Large intestine (tissue), 3 donors: ENCODE results near the gene CETP. TPM values are rescaled to one million over a fixed set of nuclear protein-coding genes. Genes with fewer than 3 reads are reported as not detected.
"Not testable (repeated sequence)": the region's sequence is repeated elsewhere in the genome, so short reads cannot be mapped to it uniquely, and the experiment has no call there.

Experiments
- DNase-seq, 2 donors: peaks; one replicate each; pipeline versions ENCODE4 v3.0.0 to v3.0.0-alpha.2; 2013
- H3K27ac ChIP-seq: one replicate; pipeline ENCODE4 v1.5.1; 2013; ENCODE audit warnings: low read length
- H3K27me3 ChIP-seq: 2 replicates; pipeline ENCODE4 v1.6.1; 2013; ENCODE audit warnings: low read length; ENCODE audit not compliant: control insufficient read depth, insufficient read depth
- H3K36me3 ChIP-seq: 2 replicates; pipeline ENCODE4 v1.6.1; 2013; ENCODE audit warnings: low read length; ENCODE audit not compliant: control insufficient read depth, insufficient read depth
- H3K4me1 ChIP-seq: one replicate; pipeline ENCODE4 v1.6.1; 2013; ENCODE audit warnings: low read length; ENCODE audit not compliant: control insufficient read depth, insufficient read depth
- H3K4me3 ChIP-seq: one replicate; pipeline ENCODE4 v1.5.1; 2013; ENCODE audit warnings: low read length
- H3K9me3 ChIP-seq: one replicate; pipeline ENCODE4 v1.6.1; 2013; ENCODE audit warnings: mild to moderate bottlenecking, low read depth, low read length, moderate library complexity; ENCODE audit not compliant: control insufficient read depth
- WGBS: methylation state at CpG from one replicate; pipeline ENCODE4 v1.1.5; 2013; ENCODE audit warnings: low lambda C conversion rate; ENCODE audit not compliant: insufficient coverage; 5-methylcytosine and 5-hydroxymethylcytosine counted together
- polyA plus RNA-seq: library from polyadenylated mRNA; unstranded; fragments of 120-200 nt; gene quantifications from one replicate; pipeline ENCODE4 v1.2.1, GENCODE V29; 2013

Gene CETP
- polyA plus RNA-seq, 1 donor, result 3.1 TPM

DNA sequence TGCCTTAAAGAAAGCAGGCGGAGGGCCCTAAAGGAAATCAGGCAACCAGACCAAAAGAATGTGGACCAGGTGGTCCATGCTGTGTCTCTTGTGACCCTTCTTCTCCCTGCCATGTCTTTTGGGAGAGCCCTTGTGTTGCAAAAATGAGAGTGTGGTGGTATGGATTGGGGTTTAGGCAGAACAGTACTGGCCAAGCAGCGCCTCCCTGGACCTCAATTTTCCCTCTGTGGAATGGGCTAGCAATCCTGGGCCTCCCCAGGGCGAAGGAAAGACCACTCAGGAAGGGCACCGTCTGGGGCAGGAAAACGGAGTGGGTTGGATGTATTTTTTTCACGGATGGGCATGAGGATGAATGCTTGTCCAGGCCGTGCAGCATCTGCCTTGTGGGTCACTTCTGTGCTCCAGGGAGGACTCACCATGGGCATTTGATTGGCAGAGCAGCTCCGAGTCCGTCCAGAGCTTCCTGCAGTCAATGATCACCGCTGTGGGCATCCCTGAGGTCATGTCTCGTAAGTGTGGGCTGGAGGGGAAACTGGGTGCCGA lies 20.1 kb downstream of the CETP start:
- Histone ChIP-seq H3K27ac (no peak overlapping the region), H3K4me3 (no peak overlapping the region), H3K9me3 (no peaks in the 10 kb centered on the region), H3K36me3 (no peaks in the 10 kb centered on the region), H3K4me1 (peaks cover 16% of the 10 kb centered on the region), H3K27me3 (no peaks in the 10 kb centered on the region)
- DNase-seq, result no peak
- no CpG with 5 or more reads among the region's 12 CpGs for WGBS

DNA sequence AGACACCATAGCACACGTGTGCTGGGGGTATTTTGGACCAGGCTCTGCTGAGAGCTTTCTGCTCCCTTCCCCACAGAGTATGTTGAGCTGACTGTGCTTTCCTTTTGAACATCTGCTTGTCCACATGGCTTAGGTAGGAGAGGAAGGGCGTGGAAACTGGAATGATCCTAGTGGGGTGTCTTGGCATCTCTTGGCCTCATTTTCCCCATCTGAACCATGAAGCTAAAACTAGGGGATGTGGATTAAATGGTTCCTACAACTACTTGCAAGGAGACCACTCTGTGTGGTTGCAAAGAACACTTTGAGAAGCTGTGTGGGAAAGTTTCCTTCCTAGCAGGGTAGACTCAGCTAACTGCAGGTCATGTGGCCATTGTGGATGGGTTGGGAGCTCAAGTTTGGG lies 20.9 kb downstream of the CETP start:
- H3K4me1 ChIP-seq, result peaks cover 16% of the 10 kb centered on the region
- H3K27me3 ChIP-seq, result no peaks in the 10 kb centered on the region

DNA sequence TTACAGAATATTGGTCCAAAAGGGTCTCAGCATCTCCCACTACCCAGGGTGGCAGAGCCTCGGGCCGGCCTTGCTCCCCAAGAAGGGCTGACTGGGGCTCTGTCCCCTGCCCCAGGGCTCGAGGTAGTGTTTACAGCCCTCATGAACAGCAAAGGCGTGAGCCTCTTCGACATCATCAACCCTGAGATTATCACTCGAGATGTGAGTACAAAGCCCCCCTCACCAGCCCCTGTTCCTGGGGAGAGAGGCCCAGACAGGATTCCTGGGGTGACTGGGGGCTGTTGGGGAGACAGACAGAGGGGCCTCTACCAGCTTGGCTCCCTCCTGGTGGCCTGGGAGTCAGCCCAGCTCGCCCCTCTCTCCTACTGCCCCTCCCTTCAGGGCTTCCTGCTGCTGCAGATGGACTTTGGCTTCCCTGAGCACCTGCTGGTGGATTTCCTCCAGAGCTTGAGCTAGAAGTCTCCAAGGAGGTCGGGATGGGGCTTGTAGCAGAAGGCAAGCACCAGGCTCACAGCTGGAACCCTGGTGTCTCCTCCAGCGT lies 21.5 kb downstream of the CETP start:
- peak; percentile 72 to 87 for DNase-seq
- H3K27ac ChIP-seq, result peak overlapping the region; percentile 22
- no CpG with 5 or more reads among the region's 9 CpGs for WGBS
- H3K27me3 ChIP-seq, result no peaks in the 10 kb centered on the region
- H3K36me3 ChIP-seq, result no peaks in the 10 kb centered on the region
- no peaks in the 10 kb centered on the region for H3K9me3 ChIP-seq
- H3K4me3 ChIP-seq, result no peak overlapping the region
- H3K4me1 ChIP-seq, result peaks cover 16% of the 10 kb centered on the region

More for the DNA sequence above, 20.9 kb downstream of the CETP start:
- no CpG with 5 or more reads among the region's 2 CpGs for WGBS
- no peak overlapping the region for H3K27ac ChIP-seq
- no peak overlapping the region for H3K4me3 ChIP-seq
- H3K36me3 ChIP-seq, result no peaks in the 10 kb centered on the region
- H3K9me3 ChIP-seq, result no peaks in the 10 kb centered on the region
- no peak for DNase-seq

DNA sequence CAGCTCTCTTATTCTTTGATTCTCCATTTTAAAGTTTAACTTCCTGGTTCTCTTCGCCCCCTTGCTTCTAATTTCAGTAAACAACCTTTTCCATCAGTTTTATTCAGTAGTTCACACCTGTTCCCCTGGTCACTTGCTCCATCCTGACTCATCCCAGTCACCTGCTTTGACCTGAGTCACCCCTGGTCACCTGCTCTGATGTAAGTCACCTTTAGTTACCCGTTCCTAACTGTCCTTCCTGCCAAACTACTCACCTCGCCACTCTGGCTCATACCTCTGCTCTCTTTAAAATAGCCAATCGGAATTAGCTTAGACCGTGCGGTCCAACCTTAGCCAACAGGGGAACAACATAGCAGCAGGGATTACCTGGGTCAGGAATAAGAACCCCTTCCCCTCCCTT lies 22.9 kb downstream of the CETP start:
- Histone ChIP-seq H3K4me1 (peaks cover 20% of the 10 kb centered on the region), H3K27me3 (no peaks in the 10 kb centered on the region), H3K27ac (no peak overlapping the region), H3K36me3 (no peaks in the 10 kb centered on the region), H3K4me3 (no peak overlapping the region), H3K9me3 (no peaks in the 10 kb centered on the region)
- 100% methylated on average over 1 of the region's 6 CpGs for WGBS
- no peak for DNase-seq

DNA sequence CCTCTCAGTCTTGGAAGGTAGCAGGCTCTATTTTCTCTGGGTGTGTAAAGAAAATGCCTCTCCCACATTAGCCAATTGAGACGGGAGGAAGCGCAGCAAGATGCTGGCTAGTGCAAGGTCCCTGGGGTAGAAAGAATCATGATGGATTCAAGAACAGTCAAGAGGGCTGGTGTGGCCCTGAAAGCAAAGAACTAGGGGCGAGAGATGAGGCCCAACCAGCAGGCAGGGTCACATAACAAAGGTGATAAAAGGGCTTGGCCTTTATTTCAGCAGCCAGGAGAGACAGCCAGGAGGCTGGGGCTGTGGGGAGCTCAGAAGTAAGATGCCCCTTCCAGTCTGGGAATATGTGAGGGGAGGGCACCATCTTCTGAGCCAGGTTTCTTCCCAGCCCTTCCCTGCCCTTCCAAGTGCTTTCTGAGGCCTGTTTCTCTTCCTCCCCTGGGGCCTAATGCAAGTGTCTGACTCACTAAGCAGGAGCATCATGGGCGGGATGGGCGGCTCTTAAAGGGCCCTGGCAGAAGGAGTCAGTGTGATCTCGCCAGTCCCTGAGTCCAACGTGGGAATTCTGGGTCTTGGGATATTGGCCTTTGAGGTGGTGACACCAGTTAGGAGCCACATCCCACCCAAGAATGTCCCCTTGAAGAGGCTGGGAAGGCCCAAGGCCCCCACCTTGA lies 23.7 kb downstream of the CETP start:
- Histone ChIP-seq H3K4me1 (peaks cover 20% of the 10 kb centered on the region), H3K36me3 (no peaks in the 10 kb centered on the region), H3K9me3 (no peaks in the 10 kb centered on the region), H3K27me3 (no peaks in the 10 kb centered on the region), H3K27ac (no peak overlapping the region), H3K4me3 (no peak overlapping the region)
- peak; percentile 30 to 54 for DNase-seq
- WGBS, result no CpG with 5 or more reads among the region's 7 CpGs

DNA sequence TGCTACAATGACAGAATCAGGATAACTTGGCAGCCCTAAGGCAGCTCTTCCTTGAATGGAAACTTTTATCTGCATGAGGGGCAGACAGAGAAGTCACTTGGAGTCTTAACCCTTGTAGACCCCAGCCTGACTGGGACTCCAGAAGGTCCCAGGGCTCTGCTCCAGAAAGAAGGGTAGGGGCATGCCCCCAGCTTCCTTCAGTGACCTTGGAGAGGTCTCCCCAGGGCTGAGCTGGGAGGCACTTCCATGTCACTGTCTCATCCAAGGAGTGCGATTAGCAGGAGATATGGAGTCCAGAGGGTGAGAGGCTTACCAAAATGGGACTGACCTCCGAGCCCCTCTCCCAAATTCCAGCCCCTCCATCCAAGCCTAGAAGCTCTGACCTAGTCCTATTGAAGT lies 24.2 kb downstream of the CETP start:
- no peak for DNase-seq
- H3K4me1 ChIP-seq, result peaks cover 20% of the 10 kb centered on the region
- H3K4me3 ChIP-seq, result no peak overlapping the region
- no peaks in the 10 kb centered on the region for H3K9me3 ChIP-seq
- no peak overlapping the region for H3K27ac ChIP-seq
- H3K36me3 ChIP-seq, result no peaks in the 10 kb centered on the region
- no CpG with 5 or more reads among the region's 2 CpGs for WGBS
- no peaks in the 10 kb centered on the region for H3K27me3 ChIP-seq

DNA sequence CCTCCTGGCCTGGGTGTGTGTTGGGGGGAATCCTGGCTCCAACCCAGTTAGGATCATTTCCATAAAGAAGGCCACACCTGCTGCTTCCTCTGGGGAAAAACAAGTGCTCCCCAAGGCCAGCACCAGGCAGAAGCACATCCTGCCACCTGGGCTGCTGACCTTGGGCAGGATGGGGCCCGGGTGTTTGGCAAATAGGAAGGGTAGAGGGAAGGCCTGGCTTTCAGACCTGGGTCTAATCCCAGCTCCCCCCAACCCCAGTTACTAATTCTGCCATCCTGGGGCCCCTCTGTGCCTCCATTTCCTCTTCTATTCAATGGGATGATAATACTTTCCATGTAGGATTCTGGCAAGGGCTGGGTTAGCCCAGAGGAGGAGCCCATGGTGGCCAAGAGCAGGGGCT lies 24.6 kb downstream of the CETP start:
- WGBS, result no CpG with 5 or more reads among the region's 1 CpG
- Histone ChIP-seq H3K9me3 (no peaks in the 10 kb centered on the region), H3K36me3 (no peaks in the 10 kb centered on the region), H3K27me3 (no peaks in the 10 kb centered on the region), H3K27ac (no peak overlapping the region), H3K4me1 (peaks cover 20% of the 10 kb centered on the region), H3K4me3 (no peak overlapping the region)
- no peak for DNase-seq

DNA sequence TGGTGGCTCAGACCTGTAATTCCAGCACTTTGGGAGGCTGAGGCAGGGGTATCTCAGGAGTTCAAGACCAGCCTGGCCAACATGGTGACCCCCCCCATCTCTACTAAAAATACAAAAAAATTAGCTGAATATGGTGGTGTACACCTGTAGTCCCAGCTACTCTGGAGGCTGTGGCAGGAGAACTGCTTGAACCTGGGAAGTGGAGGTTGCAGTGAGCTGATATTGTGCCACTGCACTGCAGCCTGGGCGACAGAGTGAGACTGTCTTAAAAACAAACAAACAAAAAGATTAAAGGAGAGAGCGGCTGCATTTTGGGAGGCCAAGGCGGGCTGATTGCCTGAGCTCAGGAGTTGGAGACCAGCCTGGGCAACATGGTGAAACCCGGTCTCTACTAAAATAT lies 25.2 kb downstream of the CETP start:
- not testable (repeated sequence) for H3K4me3 ChIP-seq, H3K27me3 ChIP-seq, H3K27ac ChIP-seq, H3K36me3 ChIP-seq, H3K9me3 ChIP-seq, DNase-seq
- H3K4me1 ChIP-seq, result peaks cover 20% of the 10 kb centered on the region
- 100% methylated on average over 1 of the region's 4 CpGs for WGBS

DNA sequence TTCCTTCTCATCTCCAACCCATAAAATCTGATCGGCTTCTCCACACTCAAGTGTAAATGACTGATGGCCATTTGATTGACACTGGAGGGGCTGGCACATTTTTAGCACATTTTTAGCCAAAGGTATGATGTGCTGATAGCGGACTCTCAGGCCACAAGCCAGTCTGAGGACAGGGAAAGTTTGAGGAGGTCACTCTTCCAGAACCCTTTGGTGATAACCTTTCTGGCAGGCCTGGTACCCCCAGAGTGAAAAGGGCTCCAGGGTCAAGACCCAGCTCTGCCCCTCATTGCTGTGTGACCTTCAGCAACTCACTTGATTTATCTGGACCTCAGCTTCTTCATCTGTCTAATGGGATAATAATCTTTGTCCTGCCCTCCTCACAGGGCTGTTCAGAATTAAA lies 25.9 kb downstream of the CETP start:
- H3K4me3 ChIP-seq, result no peak overlapping the region
- DNase-seq, result no peak
- peaks cover 20% of the 10 kb centered on the region for H3K4me1 ChIP-seq
- H3K27ac ChIP-seq, result no peak overlapping the region
- no peaks in the 10 kb centered on the region for H3K9me3 ChIP-seq
- no peaks in the 10 kb centered on the region for H3K27me3 ChIP-seq
- H3K36me3 ChIP-seq, result no peaks in the 10 kb centered on the region
- WGBS, result no CpG with 5 or more reads among the region's 2 CpGs

DNA sequence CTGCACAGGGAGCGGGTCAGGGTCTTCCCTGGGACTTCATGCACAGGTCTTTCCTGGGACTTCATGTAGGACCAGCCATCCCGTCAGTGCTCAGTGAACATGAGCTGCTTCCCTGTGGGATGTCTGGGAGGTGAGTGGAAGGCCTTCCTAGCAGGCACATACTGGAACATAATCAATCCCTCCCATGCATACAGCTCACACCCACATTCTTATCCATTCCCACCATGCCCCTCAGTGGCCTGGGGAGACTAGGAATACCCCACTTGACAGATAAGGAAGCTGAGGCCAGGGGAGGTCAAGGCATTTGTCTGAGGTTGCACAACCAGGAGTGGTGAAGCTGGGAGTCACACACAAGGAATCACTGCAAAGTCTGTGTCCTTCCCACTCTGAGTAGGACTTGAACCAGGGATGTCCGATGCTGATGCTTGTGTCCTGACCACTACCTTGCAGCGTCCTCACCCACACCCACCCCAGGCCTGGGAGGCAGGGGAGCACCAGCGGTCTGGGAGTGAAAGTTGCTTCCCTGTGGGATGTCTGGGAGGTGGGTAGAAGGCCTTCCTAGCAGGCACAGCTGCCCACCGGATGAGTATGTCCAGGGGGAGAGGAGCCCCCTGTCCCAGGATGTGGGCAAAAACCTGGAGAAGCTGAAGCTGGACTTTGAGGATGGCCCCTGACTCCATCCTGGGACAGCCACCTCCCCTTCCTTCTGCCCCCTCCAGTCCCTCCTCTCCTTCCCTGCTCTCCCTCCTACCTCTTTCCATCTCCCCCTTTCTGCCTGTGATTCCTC lies 26.6 kb downstream of the CETP start:
- WGBS, result no CpG with 5 or more reads among the region's 6 CpGs

More for the DNA sequence above, 26.6 kb downstream of the CETP start:
- no peaks in the 10 kb centered on the region for H3K36me3 ChIP-seq
- peaks cover 15% of the 10 kb centered on the region for H3K4me1 ChIP-seq
- no peak for DNase-seq
- no peaks in the 10 kb centered on the region for H3K9me3 ChIP-seq
- H3K4me3 ChIP-seq, result no peak overlapping the region
- H3K27me3 ChIP-seq, result no peaks in the 10 kb centered on the region
- H3K27ac ChIP-seq, result no peak overlapping the region
